Measurements from ENCODE around the gene EPB41L5.

- TF ChIP-seq CTCF (conservative IDR thresholded peaks at IDR 0.05; ENCODE audit: low read length) = no peak
- no peak for TF ChIP-seq EZH2phosphoT487 (IDR thresholded peaks at IDR 0.05; ENCODE audit: borderline replicate concordance, low read depth, low read length)
Measured at GRCh38 chr2:120108049-120108448, 95.2 kb downstream of the EPB41L5 start.
